ENCODE data around the gene FKBP1A. TPM values are rescaled to one million over a fixed set of nuclear protein-coding genes. Genes with fewer than 3 reads are reported as not detected.
"Not testable (repeated sequence)": the region's sequence is repeated elsewhere in the genome, so short reads cannot be mapped to it uniquely, and the experiment has no call there.

The FKBP1A gene
- total and polyA plus RNA-seq, 3 donors from 2014 or later, result 90.9 to 182 (median 122) TPM

DNA sequence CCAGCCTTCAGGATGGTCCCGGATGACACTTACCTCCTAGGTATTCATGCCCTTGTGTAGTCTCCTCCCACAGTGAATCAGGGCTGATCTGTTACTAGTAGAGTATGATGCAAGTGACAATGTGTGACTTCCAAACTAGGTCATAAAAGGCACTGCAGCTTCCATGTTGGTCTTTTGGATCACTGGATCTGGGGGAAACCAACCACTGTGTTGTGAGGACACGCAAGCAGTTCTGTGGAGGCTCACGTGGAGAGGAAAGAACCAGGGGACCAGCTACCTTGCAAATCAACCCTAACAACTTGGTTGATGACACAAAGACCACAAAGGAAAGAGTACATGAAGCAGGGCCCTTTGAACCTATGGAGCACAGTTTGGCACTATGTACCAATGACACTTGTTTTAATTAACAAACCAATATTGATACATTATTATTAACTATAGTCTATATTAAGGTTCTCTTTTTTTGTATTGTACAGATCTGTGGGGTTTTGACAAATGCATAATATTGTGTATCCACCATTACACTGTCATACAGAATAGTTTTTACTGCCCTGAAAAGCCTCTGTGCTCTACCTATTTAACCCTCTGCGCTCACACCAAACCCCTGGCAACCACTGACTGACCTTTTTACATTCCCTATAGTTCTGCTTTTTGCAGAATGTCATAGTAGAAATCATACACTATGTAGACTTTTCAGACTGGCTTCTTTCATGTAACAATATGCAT, 47.7 kb downstream of the FKBP1A start:
- WGBS, 2 donors, result 94 to 95% methylated on average over 4 of the region's 4 CpGs
- no peaks in the 10 kb centered on the region for H3K36me3 ChIP-seq (ENCODE audit: low read depth, missing control alignments)
- intact Hi-C loops (cut with DNase I; ENCODE audit: low total_unique reads), result no loop called here
- H3K27me3 ChIP-seq, result no peaks in the 10 kb centered on the region
- no peaks in the 10 kb centered on the region for H3K9me3 ChIP-seq
- no peak for TF ChIP-seq POLR2A (IDR thresholded peaks at IDR 0.05)
- TF ChIP-seq, protein P1, sequence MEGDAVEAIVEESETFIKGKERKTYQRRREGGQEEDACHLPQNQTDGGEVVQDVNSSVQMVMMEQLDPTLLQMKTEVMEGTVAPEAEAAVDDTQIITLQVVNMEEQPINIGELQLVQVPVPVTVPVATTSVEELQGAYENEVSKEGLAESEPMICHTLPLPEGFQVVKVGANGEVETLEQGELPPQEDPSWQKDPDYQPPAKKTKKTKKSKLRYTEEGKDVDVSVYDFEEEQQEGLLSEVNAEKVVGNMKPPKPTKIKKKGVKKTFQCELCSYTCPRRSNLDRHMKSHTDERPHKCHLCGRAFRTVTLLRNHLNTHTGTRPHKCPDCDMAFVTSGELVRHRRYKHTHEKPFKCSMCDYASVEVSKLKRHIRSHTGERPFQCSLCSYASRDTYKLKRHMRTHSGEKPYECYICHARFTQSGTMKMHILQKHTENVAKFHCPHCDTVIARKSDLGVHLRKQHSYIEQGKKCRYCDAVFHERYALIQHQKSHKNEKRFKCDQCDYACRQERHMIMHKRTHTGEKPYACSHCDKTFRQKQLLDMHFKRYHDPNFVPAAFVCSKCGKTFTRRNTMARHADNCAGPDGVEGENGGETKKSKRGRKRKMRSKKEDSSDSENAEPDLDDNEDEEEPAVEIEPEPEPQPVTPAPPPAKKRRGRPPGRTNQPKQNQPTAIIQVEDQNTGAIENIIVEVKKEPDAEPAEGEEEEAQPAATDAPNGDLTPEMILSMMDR (IDR thresholded peaks at IDR 0.05), result no peak
- no peak overlapping the region for H3K4me3 ChIP-seq
- H3K27ac ChIP-seq, result no peak overlapping the region
- DNase-seq, result no peak
- H3K4me1 ChIP-seq, result no peaks in the 10 kb centered on the region

DNA sequence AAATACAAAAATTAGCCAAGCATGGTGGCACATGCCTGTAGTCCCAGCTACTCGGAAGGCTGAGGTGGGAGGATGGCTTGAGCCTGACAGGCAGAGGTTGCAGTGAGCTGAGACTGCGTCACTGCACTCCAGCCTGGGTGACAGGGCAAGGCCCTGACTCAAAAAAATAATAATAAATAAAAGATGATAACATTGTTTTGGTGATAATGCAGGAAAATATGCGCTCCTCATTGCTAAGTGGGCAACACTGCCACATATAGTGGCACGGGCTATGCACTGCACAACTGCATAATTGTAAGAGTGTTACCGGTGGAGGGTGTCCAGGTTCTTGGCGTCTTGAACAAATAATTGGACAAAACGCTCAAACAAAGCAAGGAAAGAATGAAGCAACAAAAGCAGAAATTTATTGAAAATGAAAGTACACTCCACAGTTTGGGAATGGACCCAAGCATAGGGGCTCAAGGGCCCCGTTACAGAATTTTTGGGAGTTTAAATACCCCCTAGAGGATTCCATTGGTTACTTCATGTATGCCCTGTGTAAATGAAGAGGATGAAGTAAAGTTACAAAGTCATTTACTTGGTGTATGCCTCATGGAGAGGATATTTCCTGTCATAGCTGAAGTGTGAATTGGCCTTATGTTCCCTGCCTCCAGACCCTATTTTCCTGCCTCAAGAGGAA, 49.3 kb downstream of the FKBP1A start:
- H3K4me1 ChIP-seq; H3K4me3 ChIP-seq; DNase-seq; intact Hi-C loops (cut with DNase I; ENCODE audit: low total_unique reads); H3K27ac ChIP-seq; H3K36me3 ChIP-seq (ENCODE audit: low read depth, missing control alignments); H3K27me3 ChIP-seq; H3K9me3 ChIP-seq: not testable (repeated sequence)
- WGBS, 2 donors, result 90% methylated on average over 8 of the region's 8 CpGs

DNA sequence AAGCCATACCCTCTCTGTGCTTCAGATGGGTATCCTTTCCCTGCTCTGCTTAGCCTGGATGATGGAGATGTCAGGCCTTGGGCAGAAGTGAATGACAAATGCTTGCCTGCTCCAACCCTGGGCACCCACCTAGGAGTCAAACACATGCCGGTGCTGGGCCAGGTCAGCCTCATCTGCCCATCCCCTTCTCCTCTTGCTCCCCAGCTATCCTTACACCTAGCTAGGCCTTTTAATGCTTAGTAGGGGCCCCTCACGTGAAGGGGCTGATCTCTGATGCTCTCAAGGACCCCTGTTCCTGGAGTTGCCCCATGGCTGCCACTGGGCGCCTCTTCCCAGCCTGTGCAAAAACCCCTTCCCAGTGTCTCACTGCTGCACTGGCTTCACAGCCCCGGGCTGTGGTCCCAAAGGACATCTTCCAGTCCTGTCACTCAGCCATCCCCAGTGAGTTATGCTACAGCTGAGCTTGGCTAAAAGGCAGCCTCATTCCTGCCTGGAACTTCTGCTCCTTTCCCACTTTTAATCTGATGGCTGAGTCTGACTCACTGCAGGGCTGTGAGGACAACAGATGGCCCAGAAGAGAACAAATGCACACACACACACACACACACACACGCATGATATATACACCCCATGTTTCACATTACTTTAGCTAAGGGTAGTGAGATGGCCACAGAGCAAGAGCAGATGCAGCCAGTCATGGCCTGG, 51.1 kb downstream of the FKBP1A start:
- DNase-seq, result no peak
- no peak overlapping the region for H3K27ac ChIP-seq
- no peaks in the 10 kb centered on the region for H3K9me3 ChIP-seq
- no peak overlapping the region for H3K4me3 ChIP-seq
- no peak for TF ChIP-seq POLR2A (IDR thresholded peaks at IDR 0.05)
- TF ChIP-seq, protein P1 (IDR thresholded peaks at IDR 0.05), result no peak
- no peaks in the 10 kb centered on the region for H3K36me3 ChIP-seq (ENCODE audit: low read depth, missing control alignments)
- 80% methylated on average over 5 of the region's 5 CpGs for WGBS, 2 donors
- intact Hi-C loops (cut with DNase I; ENCODE audit: low total_unique reads), result no loop called here
- H3K4me1 ChIP-seq, result peaks cover 5% of the 10 kb centered on the region
- H3K27me3 ChIP-seq, result no peaks in the 10 kb centered on the region

DNA sequence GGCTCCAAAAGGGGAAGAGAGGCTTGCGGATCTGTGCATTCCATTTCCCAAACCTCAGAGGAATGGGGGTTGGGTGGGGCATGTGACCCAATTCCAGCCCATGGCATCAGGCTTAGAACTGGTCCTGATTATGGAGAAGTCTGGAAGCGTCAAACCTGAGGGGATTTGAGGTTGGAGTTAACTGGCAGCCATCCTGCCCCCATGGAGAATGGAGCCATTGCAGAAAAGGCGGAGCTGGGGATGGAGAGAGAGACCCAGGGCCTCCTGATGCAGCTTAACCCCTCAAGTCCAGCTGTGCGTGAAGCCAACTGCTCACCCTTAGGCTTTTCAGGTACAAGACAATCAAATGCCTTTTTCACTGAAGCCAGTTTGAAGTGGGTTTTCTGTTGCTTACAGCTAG, 54.1 kb downstream of the FKBP1A start:
- WGBS, 2 donors, result 86 to 89% methylated on average over 4 of the region's 4 CpGs
- Histone ChIP-seq H3K9me3 (no peaks in the 10 kb centered on the region), H3K36me3 (ENCODE audit: low read depth, missing control alignments) (no peaks in the 10 kb centered on the region), H3K27me3 (no peaks in the 10 kb centered on the region), H3K4me3 (no peak overlapping the region), H3K27ac (no peak overlapping the region), H3K4me1 (peaks cover 5% of the 10 kb centered on the region)
- intact Hi-C loops (cut with DNase I; ENCODE audit: low total_unique reads), result no loop called here
- TF ChIP-seq, protein P1 (IDR thresholded peaks at IDR 0.05), result no peak
- no peak for TF ChIP-seq POLR2A (IDR thresholded peaks at IDR 0.05)
- no peak for DNase-seq

DNA sequence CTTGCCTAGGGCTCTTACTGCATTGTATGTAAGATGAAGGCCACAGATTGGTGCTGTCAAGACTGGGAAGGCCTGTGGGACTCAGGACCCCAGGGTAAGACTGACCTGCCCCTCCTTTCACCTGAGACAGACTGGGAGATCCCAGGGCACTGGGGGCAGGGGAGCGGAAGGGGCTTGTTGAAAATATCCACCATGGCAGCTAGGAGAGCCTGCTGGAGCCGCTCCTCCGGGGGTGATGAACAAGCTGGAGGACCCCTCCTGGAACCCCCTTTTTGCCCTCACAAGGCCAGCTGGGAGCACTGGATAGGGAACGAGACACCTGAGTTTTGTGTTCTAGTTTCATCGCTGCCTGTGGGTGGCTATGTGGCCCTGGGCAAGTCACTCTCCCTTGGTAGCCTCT, 54.8 kb downstream of the FKBP1A start:
- no peak for DNase-seq
- 97 to 98% methylated on average over 5 of the region's 5 CpGs for WGBS, 2 donors
- intact Hi-C loops (cut with DNase I; ENCODE audit: low total_unique reads), result no loop called here
- Histone ChIP-seq H3K27ac (no peak overlapping the region), H3K4me1 (peaks cover 5% of the 10 kb centered on the region), H3K9me3 (no peaks in the 10 kb centered on the region), H3K4me3 (no peak overlapping the region), H3K36me3 (ENCODE audit: low read depth, missing control alignments) (no peaks in the 10 kb centered on the region), H3K27me3 (no peaks in the 10 kb centered on the region)
- TF ChIP-seq, protein P1 (IDR thresholded peaks at IDR 0.05), result no peak
- no peak for TF ChIP-seq POLR2A (IDR thresholded peaks at IDR 0.05)

Data from testis (tissue), 3 donors.